GM21447 (cell line): ENCODE data around the gene NAA38.
"Not testable (repeated sequence)": the region's sequence is repeated elsewhere in the genome, so short reads cannot be mapped to it uniquely, and the experiment has no call there.

Experiments used
- ATAC-seq: cut with Tn5 transposase; IDR thresholded peaks from one replicate; pipeline ENCODE4 v1.9.1; 2021; ENCODE audit not compliant: unreplicated experiment

Gene NAA38

GRCh38 chr17:7882068-7882467, 24.7 kb upstream of the NAA38 start:
- no peak for ATAC-seq

GRCh38 chr17:7881276-7882054, 24.1 kb upstream of the NAA38 start:
- ATAC-seq, result no peak

GRCh38 chr17:7880076-7880868, 22.9 kb upstream of the NAA38 start:
- no peak for ATAC-seq

GRCh38 chr17:7878234-7878633, 20.9 kb upstream of the NAA38 start:
- no peak for ATAC-seq

GRCh38 chr17:7875804-7876370, 18.5 kb upstream of the NAA38 start:
- ATAC-seq, result no peak

GRCh38 chr17:7873051-7873450, 15.7 kb upstream of the NAA38 start:
- no peak for ATAC-seq

- no peak for ATAC-seq
Measured at GRCh38 chr17:7867881-7868329, 10.5 kb upstream of the NAA38 start.

GRCh38 chr17:7864995-7865650, 7.8 kb upstream of the NAA38 start:
- ATAC-seq, result no peak

- ATAC-seq, result not testable (repeated sequence)
Measured at GRCh38 chr17:7864384-7864783, 7.0 kb upstream of the NAA38 start.

- ATAC-seq, result no peak
Measured at GRCh38 chr17:7862692-7863437, 5.5 kb upstream of the NAA38 start.

- no peak for ATAC-seq
Measured at GRCh38 chr17:7859028-7859427, 1.7 kb upstream of the NAA38 start.

- no peak for ATAC-seq
Measured at GRCh38 chr17:7858522-7858810, 1.1 kb upstream of the NAA38 start.

- peak; percentile 28 for ATAC-seq
Measured at GRCh38 chr17:7857713-7858521, 558 bp upstream of the NAA38 start, which contains the start of gene CYB5D1. Gene CYB5D1, plus strand, starts transcription at chr17:7858003. Its CDS starts 132 bp downstream, at chr17:7858135.

GRCh38 chr17:7856011-7856810, 1.1 kb downstream of the NAA38 start:
- no peak for ATAC-seq

GRCh38 chr17:7855660-7856010, 1.7 kb downstream of the NAA38 start:
- ATAC-seq, result no peak

GRCh38 chr17:7854851-7855659, 2.3 kb downstream of the NAA38 start, which contains the start of gene TMEM88:
Gene TMEM88, plus strand, starts transcription at chr17:7855066. Its CDS starts 9 bp downstream, at chr17:7855075.
- no peak for ATAC-seq

GRCh38 chr17:7854078-7854777, 3.1 kb downstream of the NAA38 start:
- no peak for ATAC-seq

GRCh38 chr17:7853691-7854038, 3.7 kb downstream of the NAA38 start:
- no peak for ATAC-seq
